Adrenal gland (tissue), 19 donors: ENCODE measurements around the gene ARHGEF38. TPM values are rescaled to one million over a fixed set of nuclear protein-coding genes. Genes with fewer than 3 reads are reported as not detected.

Experiments
- DNase-seq, 7 donors: peaks; one replicate each; pipeline ENCODE4 v3.0.0-alpha.2; 2019 to 2020
- H3K27ac ChIP-seq, 5 donors: fragments of 200-600 bp; sonication (generic) in 4 of 5; 1 replicate in 3 of 5; 2 replicates in 2 of 5; pipeline versions ENCODE4 v1.5.1 to v1.8.0; 2016 to 2020; ENCODE audit warnings: mild to moderate bottlenecking in 1 of 5
- H3K27me3 ChIP-seq: fragments of 200-600 bp; 2 replicates; pipeline ENCODE4 v1.8.0; 2021
- H3K36me3 ChIP-seq, 2 donors: fragments of 200-600 bp; replicated peaks in 1 of 2; 1 replicate in 1 of 2; 2 replicates in 1 of 2; pipeline versions ENCODE4 v1.5.1 to v1.8.0; 2018 to 2022
- H3K4me1 ChIP-seq, 2 donors: fragments of 200-600 bp; replicated peaks in 1 of 2; 1 replicate in 1 of 2; 2 replicates in 1 of 2; pipeline versions ENCODE4 v1.5.1 to v1.8.0; 2018 to 2021
- H3K4me3 ChIP-seq, 4 donors: fragments of 200-600 bp; sonication (generic) in 3 of 4; one replicate each; pipeline ENCODE4 v1.5.1; 2016 to 2018
- H3K9me3 ChIP-seq, 3 donors: fragments of 200-600 bp; sonication (generic) in 1 of 3; replicated peaks in 1 of 3; 1 replicate in 2 of 3; 2 replicates in 1 of 3; pipeline versions ENCODE4 v1.5.1 to v1.8.0; 2016 to 2021
- POLR2A ChIP-seq, 2 donors: fragments of 450-650 bp; IDR thresholded peaks; one replicate each; pipeline ENCODE4 v1.6.1; 2017; ENCODE audit warnings: antibody characterized with exemption in 2 of 2, mild to moderate bottlenecking in 2 of 2, moderate library complexity in 1 of 2
- WGBS, 4 donors: extraction: QIAGEN DNeasy Blood & Tissue Kit in 2 of 4; methylation state at CpG; one replicate each; pipeline versions ENCODE4 v1.1.5 to v1.1.7; 2013 to 2017; 5-methylcytosine and 5-hydroxymethylcytosine counted together
- intact Hi-C, 2 donors: fragments of 100-400 bp; cut with DNase I; formaldehyde crosslinking; loops; one replicate each; pipeline versions ENCODE4 v1.14.1 to v1.15.0; 2022 to 2023
- long read RNA-seq, 10 donors: library from polyadenylated mRNA in 3 of 10; unstranded in 2 of 10; stranded (forward) in 1 of 10; transcript quantifications; one replicate each; pipeline ENCODE4 v2.0.0 and lab custom pipeline, GENCODE V29; 2021 to 2026
- polyA plus RNA-seq, 3 donors: library from polyadenylated mRNA; stranded (reverse); fragments of 200-250 nt in 2 of 3; fragments of 350-450 nt in 1 of 3; fragmentation: Illumina TruSeq in 1 of 3; extraction: RNeasy Lipid Tissue Mini Kit (QIAGEN cat#74804) in 1 of 3; gene quantifications; one replicate each; pipeline ENCODE4 v1.2.3, GENCODE V29; 2013 to 2014
- total RNA-seq, 9 donors: library from RNA; depleted of rRNA in 4 of 9; stranded (reverse); fragments of >200 nt in 4 of 9; fragments of 120-200 nt in 1 of 9; fragmentation: NEBNext Ultra II Directional in 1 of 9; extraction: Animal tissue kit (Norgen Biotek cat#: 25700) in 1 of 9; gene quantifications; one replicate each; pipeline versions ENCODE4 v1.1.0 to v1.2.4, GENCODE V29; 2013 to 2023
- TF ChIP-seq, protein P1 (sequence below), 6 experiments: fragments of 450-650 bp in 4 of 6; fragments of 200-600 bp in 2 of 6; sonication (generic) in 1 of 6; IDR thresholded peaks; 1 replicate in 5 of 6; 2 replicates in 1 of 6; pipeline versions ENCODE4 v1.5.1 to v1.8.0; 2016 to 2021; ENCODE audit warnings: antibody characterized with exemption in 6 of 6, mild to moderate bottlenecking in 2 of 6, moderate library complexity in 1 of 6
- donor health status: healthy with polysubstance abuse.
- donor health status: Bipolar disorder and iron deficiency.
- donor health status: DM: yes; HTN: yes; CAD: no.
- donor health status: DM: no; HTN: no; CAD: no.
- donor health status: DM: no; HTN: no; CAD: no.
- donor health status: DM: yes; HTN: yes; CAD: no.

Gene ARHGEF38, protein sequence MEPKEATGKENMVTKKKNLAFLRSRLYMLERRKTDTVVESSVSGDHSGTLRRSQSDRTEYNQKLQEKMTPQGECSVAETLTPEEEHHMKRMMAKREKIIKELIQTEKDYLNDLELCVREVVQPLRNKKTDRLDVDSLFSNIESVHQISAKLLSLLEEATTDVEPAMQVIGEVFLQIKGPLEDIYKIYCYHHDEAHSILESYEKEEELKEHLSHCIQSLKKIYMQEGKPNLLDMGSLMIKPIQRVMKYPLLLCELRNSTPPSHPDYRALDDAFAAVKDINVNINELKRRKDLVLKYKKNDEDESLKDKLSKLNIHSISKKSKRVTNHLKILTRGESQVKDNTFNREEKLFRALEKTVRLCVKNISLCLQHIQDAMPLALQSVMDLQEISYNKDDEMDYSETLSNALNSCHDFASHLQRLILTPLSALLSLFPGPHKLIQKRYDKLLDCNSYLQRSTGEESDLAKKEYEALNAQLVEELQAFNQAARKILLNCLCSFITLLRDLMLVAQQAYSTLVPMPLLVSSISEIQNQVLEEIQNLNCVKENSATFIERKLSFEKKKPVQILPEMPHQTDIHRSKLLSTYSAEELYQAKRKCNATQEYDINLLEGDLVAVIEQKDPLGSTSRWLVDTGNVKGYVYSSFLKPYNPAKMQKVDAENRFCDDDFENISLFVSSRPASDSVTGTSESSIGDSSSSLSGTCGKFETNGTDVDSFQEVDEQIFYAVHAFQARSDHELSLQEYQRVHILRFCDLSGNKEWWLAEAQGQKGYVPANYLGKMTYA
- total RNA-seq: not detected
- not detected for polyA plus RNA-seq
- long read RNA-seq, donor 1: 0 reads
- long read RNA-seq, donor 2, partial matches to known transcripts: 0 of 5 reads
- long read RNA-seq, donor 2, other reads (novel, unspliced or antisense): 5 of 5 reads
- long read RNA-seq, donor 3: 0 reads
- long read RNA-seq, donor 4: 0 reads
- long read RNA-seq, donor 5: 0 reads
- long read RNA-seq, donor 6: 0 reads
- long read RNA-seq, donor 7: 0 reads
- long read RNA-seq, donor 8, partial matches to known transcripts: 16 of 21 reads
- long read RNA-seq, donor 8, other reads (novel, unspliced or antisense): 5 of 21 reads
- long read RNA-seq, donor 9: 0 reads
- long read RNA-seq, donor 10: 0 reads

DNA sequence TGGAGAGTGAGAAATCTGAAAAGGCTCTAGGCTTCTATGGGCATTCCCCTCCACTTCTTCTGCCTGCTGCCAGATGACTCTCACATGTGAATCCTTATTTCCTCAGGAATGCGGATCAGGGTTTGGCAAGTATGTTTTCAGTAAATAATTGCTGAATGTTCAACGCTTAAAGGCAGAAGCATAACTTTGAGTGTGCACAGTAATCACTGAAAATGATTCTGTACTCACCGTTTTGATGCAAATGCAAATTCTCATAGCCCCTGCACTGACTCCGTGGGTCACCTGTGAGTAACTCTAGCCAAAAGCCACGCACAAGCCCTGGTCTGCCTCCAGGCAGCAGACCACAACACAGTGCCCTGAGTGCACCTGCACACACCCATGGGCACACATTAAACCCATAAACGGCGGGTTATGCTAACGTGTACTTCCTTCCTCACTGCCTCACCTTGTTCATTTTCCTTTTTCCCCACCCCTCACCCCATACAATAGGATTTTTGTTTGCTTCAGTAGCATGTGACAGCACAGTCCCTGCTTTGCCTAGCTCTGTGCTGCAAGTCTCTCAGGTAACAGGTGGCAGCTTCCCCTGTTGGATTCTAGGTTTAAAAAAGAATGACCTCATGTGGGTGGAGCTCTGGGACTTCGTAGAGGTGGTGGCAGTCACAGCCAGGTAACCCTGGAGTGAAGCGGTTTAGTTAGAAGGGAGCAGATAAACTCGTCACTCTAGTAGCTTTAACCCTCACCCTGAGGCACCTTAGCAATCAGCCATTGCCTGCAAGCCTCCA, at the start of gene ARHGEF38:
Gene ARHGEF38 (plus strand): TSS at position 656 of the 782 bp plus-strand sequence. CDS start 146 bp downstream, outside the sequence.
- WGBS, 4 donors: 58 to 66% (median 61%) methylated on average over 11 of the region's 11 CpGs
- H3K9me3 ChIP-seq: no peaks in the 10 kb centered on the region
- no peak for DNase-seq
- intact Hi-C loops: no loop called here
- no peak within 1 kb of the TSS for H3K4me3 ChIP-seq
- TF ChIP-seq POLR2A (IDR thresholded peaks at IDR 0.05): no peak
- TF ChIP-seq, protein P1, sequence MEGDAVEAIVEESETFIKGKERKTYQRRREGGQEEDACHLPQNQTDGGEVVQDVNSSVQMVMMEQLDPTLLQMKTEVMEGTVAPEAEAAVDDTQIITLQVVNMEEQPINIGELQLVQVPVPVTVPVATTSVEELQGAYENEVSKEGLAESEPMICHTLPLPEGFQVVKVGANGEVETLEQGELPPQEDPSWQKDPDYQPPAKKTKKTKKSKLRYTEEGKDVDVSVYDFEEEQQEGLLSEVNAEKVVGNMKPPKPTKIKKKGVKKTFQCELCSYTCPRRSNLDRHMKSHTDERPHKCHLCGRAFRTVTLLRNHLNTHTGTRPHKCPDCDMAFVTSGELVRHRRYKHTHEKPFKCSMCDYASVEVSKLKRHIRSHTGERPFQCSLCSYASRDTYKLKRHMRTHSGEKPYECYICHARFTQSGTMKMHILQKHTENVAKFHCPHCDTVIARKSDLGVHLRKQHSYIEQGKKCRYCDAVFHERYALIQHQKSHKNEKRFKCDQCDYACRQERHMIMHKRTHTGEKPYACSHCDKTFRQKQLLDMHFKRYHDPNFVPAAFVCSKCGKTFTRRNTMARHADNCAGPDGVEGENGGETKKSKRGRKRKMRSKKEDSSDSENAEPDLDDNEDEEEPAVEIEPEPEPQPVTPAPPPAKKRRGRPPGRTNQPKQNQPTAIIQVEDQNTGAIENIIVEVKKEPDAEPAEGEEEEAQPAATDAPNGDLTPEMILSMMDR (IDR thresholded peaks at IDR 0.05): no peak
- no peaks in the 10 kb centered on the region for H3K36me3 ChIP-seq
- H3K27ac ChIP-seq: no peak within 1 kb of the TSS
- H3K27me3 ChIP-seq: no peaks in the 10 kb centered on the region
- no peaks in the 10 kb centered on the region for H3K4me1 ChIP-seq

DNA sequence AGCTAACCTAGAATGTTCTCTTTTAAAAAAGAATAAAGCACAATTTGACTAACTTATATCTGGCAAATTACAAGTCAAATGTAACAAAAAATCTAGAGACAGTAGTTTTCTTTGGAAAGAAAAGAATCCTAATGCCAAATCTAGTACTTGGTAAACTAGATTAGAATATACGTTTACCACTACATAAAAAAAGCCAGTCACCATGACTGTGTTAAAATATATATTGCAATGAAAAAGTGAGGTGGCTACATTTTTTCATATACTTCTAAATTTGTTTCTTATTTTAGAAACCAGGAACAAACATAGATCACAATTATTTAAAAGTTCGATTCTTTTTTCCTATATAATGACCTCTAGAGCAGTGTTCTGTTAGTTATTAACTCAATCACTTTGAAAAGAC, 48.9 kb upstream of the ARHGEF38 start:
- intact Hi-C loops: no loop called here

DNA sequence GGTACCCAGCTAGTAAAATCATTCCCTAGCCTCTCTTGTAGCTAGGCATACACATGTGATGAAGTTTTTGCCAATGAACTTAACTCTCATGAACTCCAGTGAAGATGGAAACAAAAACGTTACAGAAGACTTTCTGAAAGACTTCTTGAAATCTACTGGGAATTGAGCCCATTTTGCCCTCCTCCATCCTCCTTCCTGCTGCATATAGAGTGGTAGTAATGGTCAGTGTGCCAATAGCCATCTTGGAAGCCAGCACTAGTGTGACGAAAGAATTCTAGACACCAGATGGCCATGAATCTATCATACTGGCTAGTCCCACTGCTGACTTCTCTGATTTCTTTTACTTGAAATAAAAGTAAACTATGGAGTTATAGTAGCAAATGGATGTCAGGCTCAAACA, 47.7 kb upstream of the ARHGEF38 start:
- Histone ChIP-seq H3K27me3 (no peaks in the 10 kb centered on the region), H3K4me3 (no peak overlapping the region), H3K36me3 (no peaks in the 10 kb centered on the region), H3K9me3 (no peaks in the 10 kb centered on the region), H3K27ac (no peak overlapping the region), H3K4me1 (no peaks in the 10 kb centered on the region)
- no peak for DNase-seq
- TF ChIP-seq POLR2A (IDR thresholded peaks at IDR 0.05): no peak
- TF ChIP-seq, protein P1 (IDR thresholded peaks at IDR 0.05): no peak
- intact Hi-C loops: no loop called here
- 51 to 66% (median 63%) methylated on average over 2 of the region's 2 CpGs for WGBS, 4 donors

More for the DNA sequence above, 48.9 kb upstream of the ARHGEF38 start:
- Histone ChIP-seq H3K36me3 (no peaks in the 10 kb centered on the region), H3K27ac (no peak overlapping the region), H3K4me1 (no peaks in the 10 kb centered on the region), H3K4me3 (no peak overlapping the region), H3K9me3 (no peaks in the 10 kb centered on the region), H3K27me3 (no peaks in the 10 kb centered on the region)
- 73 to 80% (median 76%) methylated on average over 2 of the region's 2 CpGs for WGBS, 4 donors
- no peak for DNase-seq
- TF ChIP-seq POLR2A (IDR thresholded peaks at IDR 0.05): no peak
- TF ChIP-seq, protein P1 (IDR thresholded peaks at IDR 0.05): no peak
